ENCODE results near the gene PPP2R5A.

PPP2R5A gene

GRCh38 chr1:212284744-212285684, at the start of gene PPP2R5A:
PPP2R5A (plus strand) TSS chr1:212285410; CDS start chr1:212286111, 701 bp downstream.
- H3K27ac ChIP-seq (ENCODE audit: low read length) = peak within 1 kb of the TSS; percentile 95
- no peaks in the 10 kb centered on the region for H3K27me3 ChIP-seq (ENCODE audit: low read depth, low read length)
- H3K9me3 ChIP-seq (ENCODE audit: control insufficient read depth in 1 of 2, low read length in 2 of 2) = no peaks in the 10 kb centered on the region
- no peaks in the 10 kb centered on the region for H3K36me3 ChIP-seq (ENCODE audit: control insufficient read depth in 1 of 2, insufficient read depth in 2 of 2, low read length in 2 of 2)
- peak within 1 kb of the TSS; percentile 94 to 95 for H3K4me3 ChIP-seq (ENCODE audit: low read depth in 1 of 2, low read length in 2 of 2)
- H3K4me1 ChIP-seq (ENCODE audit: control insufficient read depth in 1 of 2, insufficient read depth in 2 of 2, low read length in 2 of 2) = peaks cover 0 to 29% of the 10 kb centered on the region in 2 donors

GRCh38 chr1:212235857-212236256, 49.4 kb upstream of the PPP2R5A start:
- Histone ChIP-seq H3K36me3 (ENCODE audit: control insufficient read depth in 1 of 2, insufficient read depth in 2 of 2, low read length in 2 of 2) (no peaks in the 10 kb centered on the region), H3K9me3 (ENCODE audit: control insufficient read depth in 1 of 2, low read length in 2 of 2) (no peaks in the 10 kb centered on the region), H3K4me1 (ENCODE audit: control insufficient read depth in 1 of 2, insufficient read depth in 2 of 2, low read length in 2 of 2) (peaks cover 11 to 13% of the 10 kb centered on the region in 2 donors), H3K27ac (ENCODE audit: low read length) (no peak overlapping the region), H3K4me3 (ENCODE audit: low read depth in 1 of 2, low read length in 2 of 2) (no peak overlapping the region), H3K27me3 (ENCODE audit: low read depth, low read length) (no peaks in the 10 kb centered on the region)

- Histone ChIP-seq H3K27me3 (ENCODE audit: low read depth, low read length) (no peaks in the 10 kb centered on the region), H3K36me3 (ENCODE audit: control insufficient read depth in 1 of 2, insufficient read depth in 2 of 2, low read length in 2 of 2) (no peaks in the 10 kb centered on the region), H3K9me3 (ENCODE audit: control insufficient read depth in 1 of 2, low read length in 2 of 2) (no peaks in the 10 kb centered on the region), H3K27ac (ENCODE audit: low read length) (no peak overlapping the region), H3K4me1 (ENCODE audit: control insufficient read depth in 1 of 2, insufficient read depth in 2 of 2, low read length in 2 of 2) (peaks cover 13 to 14% of the 10 kb centered on the region in 2 donors), H3K4me3 (ENCODE audit: low read depth in 1 of 2, low read length in 2 of 2) (no peak overlapping the region)
These were observed 48.5 kb upstream of the PPP2R5A start for GRCh38 chr1:212236664-212237220.

- H3K9me3 ChIP-seq (ENCODE audit: control insufficient read depth in 1 of 2, low read length in 2 of 2) = no peaks in the 10 kb centered on the region
- no peaks in the 10 kb centered on the region for H3K27me3 ChIP-seq (ENCODE audit: low read depth, low read length)
- no peak overlapping the region for H3K4me3 ChIP-seq (ENCODE audit: low read depth in 1 of 2, low read length in 2 of 2)
- H3K4me1 ChIP-seq (ENCODE audit: control insufficient read depth in 1 of 2, insufficient read depth in 2 of 2, low read length in 2 of 2) = peaks cover 13 to 20% of the 10 kb centered on the region in 2 donors
- no peak overlapping the region for H3K27ac ChIP-seq (ENCODE audit: low read length)
- no peaks in the 10 kb centered on the region for H3K36me3 ChIP-seq (ENCODE audit: control insufficient read depth in 1 of 2, insufficient read depth in 2 of 2, low read length in 2 of 2)
These were observed 47.6 kb upstream of the PPP2R5A start for GRCh38 chr1:212237651-212238050.

- Histone ChIP-seq H3K4me3 (ENCODE audit: low read depth in 1 of 2, low read length in 2 of 2) (no peak overlapping the region), H3K4me1 (ENCODE audit: control insufficient read depth in 1 of 2, insufficient read depth in 2 of 2, low read length in 2 of 2) (peaks cover 13 to 20% of the 10 kb centered on the region in 2 donors), H3K27me3 (ENCODE audit: low read depth, low read length) (no peaks in the 10 kb centered on the region), H3K27ac (ENCODE audit: low read length) (no peak overlapping the region), H3K36me3 (ENCODE audit: control insufficient read depth in 1 of 2, insufficient read depth in 2 of 2, low read length in 2 of 2) (no peaks in the 10 kb centered on the region), H3K9me3 (ENCODE audit: control insufficient read depth in 1 of 2, low read length in 2 of 2) (no peaks in the 10 kb centered on the region)
These were observed 46.7 kb upstream of the PPP2R5A start for GRCh38 chr1:212238552-212238951.

- no peaks in the 10 kb centered on the region for H3K36me3 ChIP-seq (ENCODE audit: control insufficient read depth in 1 of 2, insufficient read depth in 2 of 2, low read length in 2 of 2)
- H3K27me3 ChIP-seq (ENCODE audit: low read depth, low read length) = no peaks in the 10 kb centered on the region
- no peak overlapping the region for H3K27ac ChIP-seq (ENCODE audit: low read length)
- H3K9me3 ChIP-seq (ENCODE audit: control insufficient read depth in 1 of 2, low read length in 2 of 2) = no peaks in the 10 kb centered on the region
- no peak overlapping the region for H3K4me3 ChIP-seq (ENCODE audit: low read depth in 1 of 2, low read length in 2 of 2)
- peaks cover under 1 to 15% of the 10 kb centered on the region in 2 donors for H3K4me1 ChIP-seq (ENCODE audit: control insufficient read depth in 1 of 2, insufficient read depth in 2 of 2, low read length in 2 of 2)
These were observed 43.7 kb upstream of the PPP2R5A start for GRCh38 chr1:212241501-212241900.

- no peaks in the 10 kb centered on the region for H3K36me3 ChIP-seq (ENCODE audit: control insufficient read depth in 1 of 2, insufficient read depth in 2 of 2, low read length in 2 of 2)
- H3K4me1 ChIP-seq (ENCODE audit: control insufficient read depth in 1 of 2, insufficient read depth in 2 of 2, low read length in 2 of 2) = peaks cover 0 to 15% of the 10 kb centered on the region in 2 donors
- H3K27ac ChIP-seq (ENCODE audit: low read length) = peak overlapping the region; percentile 19
- H3K27me3 ChIP-seq (ENCODE audit: low read depth, low read length) = no peaks in the 10 kb centered on the region
- H3K9me3 ChIP-seq (ENCODE audit: control insufficient read depth in 1 of 2, low read length in 2 of 2) = no peaks in the 10 kb centered on the region
- H3K4me3 ChIP-seq (ENCODE audit: low read depth in 1 of 2, low read length in 2 of 2) = no peak overlapping the region
These were observed 43.3 kb upstream of the PPP2R5A start for GRCh38 chr1:212241957-212242287.

- H3K27ac ChIP-seq (ENCODE audit: low read length) = peak overlapping the region; percentile 19
- H3K4me3 ChIP-seq (ENCODE audit: low read depth in 1 of 2, low read length in 2 of 2) = no peak overlapping the region
- no peaks in the 10 kb centered on the region for H3K36me3 ChIP-seq (ENCODE audit: control insufficient read depth in 1 of 2, insufficient read depth in 2 of 2, low read length in 2 of 2)
- no peaks in the 10 kb centered on the region for H3K27me3 ChIP-seq (ENCODE audit: low read depth, low read length)
- H3K4me1 ChIP-seq (ENCODE audit: control insufficient read depth in 1 of 2, insufficient read depth in 2 of 2, low read length in 2 of 2) = peaks cover 0 to 15% of the 10 kb centered on the region in 2 donors
- H3K9me3 ChIP-seq (ENCODE audit: control insufficient read depth in 1 of 2, low read length in 2 of 2) = no peaks in the 10 kb centered on the region
These were observed 42.8 kb upstream of the PPP2R5A start for GRCh38 chr1:212242288-212242984.

- Histone ChIP-seq H3K27ac (ENCODE audit: low read length) (peak overlapping the region; percentile 19), H3K4me1 (ENCODE audit: control insufficient read depth in 1 of 2, insufficient read depth in 2 of 2, low read length in 2 of 2) (peaks cover 0 to 15% of the 10 kb centered on the region in 2 donors), H3K27me3 (ENCODE audit: low read depth, low read length) (no peaks in the 10 kb centered on the region), H3K4me3 (ENCODE audit: low read depth in 1 of 2, low read length in 2 of 2) (no peak overlapping the region), H3K36me3 (ENCODE audit: control insufficient read depth in 1 of 2, insufficient read depth in 2 of 2, low read length in 2 of 2) (no peaks in the 10 kb centered on the region), H3K9me3 (ENCODE audit: control insufficient read depth in 1 of 2, low read length in 2 of 2) (no peaks in the 10 kb centered on the region)
These were observed 42.3 kb upstream of the PPP2R5A start for GRCh38 chr1:212242985-212243308.

- no peak overlapping the region for H3K4me3 ChIP-seq (ENCODE audit: low read depth in 1 of 2, low read length in 2 of 2)
- no peaks in the 10 kb centered on the region for H3K9me3 ChIP-seq (ENCODE audit: control insufficient read depth in 1 of 2, low read length in 2 of 2)
- H3K27ac ChIP-seq (ENCODE audit: low read length) = no peak overlapping the region
- no peaks in the 10 kb centered on the region for H3K36me3 ChIP-seq (ENCODE audit: control insufficient read depth in 1 of 2, insufficient read depth in 2 of 2, low read length in 2 of 2)
- H3K4me1 ChIP-seq (ENCODE audit: control insufficient read depth in 1 of 2, insufficient read depth in 2 of 2, low read length in 2 of 2) = peaks cover 0 to 9% of the 10 kb centered on the region in 2 donors
- H3K27me3 ChIP-seq (ENCODE audit: low read depth, low read length) = no peaks in the 10 kb centered on the region
These were observed 40.8 kb upstream of the PPP2R5A start for GRCh38 chr1:212244441-212244840.

- Histone ChIP-seq H3K4me1 (ENCODE audit: control insufficient read depth in 1 of 2, insufficient read depth in 2 of 2, low read length in 2 of 2) (peaks cover 0 to under 1% of the 10 kb centered on the region in 2 donors), H3K4me3 (ENCODE audit: low read depth in 1 of 2, low read length in 2 of 2) (peak overlapping the region in 1 of 2 donors; percentile 32), H3K36me3 (ENCODE audit: control insufficient read depth in 1 of 2, insufficient read depth in 2 of 2, low read length in 2 of 2) (no peaks in the 10 kb centered on the region), H3K27ac (ENCODE audit: low read length) (no peak overlapping the region), H3K9me3 (ENCODE audit: control insufficient read depth in 1 of 2, low read length in 2 of 2) (no peaks in the 10 kb centered on the region), H3K27me3 (ENCODE audit: low read depth, low read length) (no peaks in the 10 kb centered on the region)
These were observed 38.0 kb upstream of the PPP2R5A start for GRCh38 chr1:212247179-212247721.

Data from muscle layer of duodenum (tissue), 2 donors.